ENCODE results near the gene IFNK. TPM values are rescaled to one million over a fixed set of nuclear protein-coding genes. Genes with fewer than 3 reads are reported as not detected.

Gene IFNK
- total RNA-seq, 2 donors from 2014 or later = not detected

DNA sequence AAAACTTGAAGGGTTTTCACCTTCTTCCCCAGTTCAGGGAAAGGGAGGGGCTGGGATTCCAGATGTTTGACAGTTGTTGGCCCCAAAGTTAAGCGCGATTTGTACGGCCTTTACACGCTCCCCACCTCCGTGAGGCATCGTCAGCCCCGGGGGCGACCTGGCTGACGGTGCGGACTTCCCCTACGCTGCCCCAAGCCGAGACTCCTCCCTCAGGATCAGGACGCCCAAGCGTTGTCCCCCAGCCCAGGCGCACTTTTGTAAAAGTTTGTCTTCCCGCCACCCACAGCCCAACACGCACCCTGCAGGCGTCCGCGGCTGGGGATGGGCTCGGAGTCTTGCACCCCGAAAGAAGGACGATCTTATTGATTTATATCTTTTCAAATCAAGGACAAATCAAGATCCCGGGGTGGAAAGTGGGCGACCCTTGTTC, 4.8 kb downstream of the IFNK start:
- ATAC-seq (ENCODE audit: insufficient number of reproducible peaks, low FRiP score, low read depth) (peak; percentile 61), DNase-seq (ENCODE audit: low spot score) (no peak)
- Histone ChIP-seq H3K4me1 (ENCODE audit: control insufficient read depth in 1 of 2, low read depth in 2 of 2) (peaks cover 14 to 36% of the 10 kb centered on the region in 2 donors), H3K4me3 (peak overlapping the region; percentile 85), H3K9me3 (no peaks in the 10 kb centered on the region), H3K27me3 (replicated peaks; ENCODE audit: insufficient read depth) (no peaks in the 10 kb centered on the region), H3K27ac (peak overlapping the region; percentile 90 to 91), H3K36me3 (no peaks in the 10 kb centered on the region)
- no peak for TF ChIP-seq CTCF (IDR thresholded peaks at IDR 0.05)

DNA sequence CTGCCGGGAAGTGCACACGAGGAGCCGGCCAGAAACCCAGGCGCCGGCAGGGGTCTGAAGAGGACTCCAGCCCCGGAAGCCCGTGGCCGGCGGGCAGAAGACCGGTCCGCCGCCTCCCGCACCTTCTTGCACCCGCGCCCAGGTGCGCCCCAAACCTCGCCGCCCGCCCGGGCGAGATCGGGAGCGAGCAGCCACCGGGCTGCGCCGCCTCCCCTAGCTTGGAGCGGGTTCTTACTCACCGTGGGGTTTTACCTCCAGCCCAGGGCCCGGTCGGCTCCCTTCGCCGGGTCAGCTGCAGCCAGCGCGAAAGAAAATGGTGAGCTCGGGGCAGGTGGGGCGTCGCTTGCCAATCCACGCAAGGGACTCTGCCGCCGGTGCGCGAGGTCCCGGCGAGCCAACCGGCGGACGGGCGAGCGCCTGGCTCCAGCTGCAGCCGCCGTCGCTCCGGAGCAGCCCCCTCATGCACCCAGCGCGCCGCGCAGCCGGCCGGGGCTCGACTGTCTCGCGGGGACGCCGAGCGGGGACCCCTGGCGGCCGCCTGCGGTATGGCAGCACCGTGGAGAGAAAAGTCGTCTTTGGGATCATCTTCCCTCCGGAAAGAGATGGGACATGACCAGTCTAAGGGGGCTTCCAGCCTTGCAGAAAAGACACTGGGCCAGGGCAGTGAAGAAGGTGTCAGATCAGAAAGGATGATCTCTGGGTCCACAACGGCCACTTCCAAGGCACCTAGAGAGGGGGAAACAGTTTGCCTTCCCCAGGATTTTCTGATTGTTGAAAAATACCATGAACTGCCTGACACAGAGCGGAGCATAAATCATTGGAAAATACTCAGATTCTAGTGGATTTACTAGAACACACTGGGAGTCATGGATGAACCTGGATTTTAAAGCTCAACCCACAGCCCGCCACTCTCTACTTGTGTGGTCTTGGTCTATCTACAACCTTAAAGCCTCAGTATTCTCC, 5.5 kb downstream of the IFNK start, which contains the start of gene MOB3B:
Gene MOB3B (minus strand): TSS at position 499 of the 963 bp plus-strand sequence. CDS start 74,264 bp downstream, outside the sequence.
- H3K36me3 ChIP-seq = no peaks in the 10 kb centered on the region
- peak within 1 kb of the TSS; percentile 90 to 91 for H3K27ac ChIP-seq
- H3K9me3 ChIP-seq = no peaks in the 10 kb centered on the region
- DNase-seq (ENCODE audit: low spot score) (peak; percentile 33), ATAC-seq (ENCODE audit: insufficient number of reproducible peaks, low FRiP score, low read depth) (peak; percentile 61)
- H3K4me3 ChIP-seq = peak within 1 kb of the TSS; percentile 85
- peaks cover 19 to 43% of the 10 kb centered on the region in 2 donors for H3K4me1 ChIP-seq (ENCODE audit: control insufficient read depth in 1 of 2, low read depth in 2 of 2)
- TF ChIP-seq CTCF (IDR thresholded peaks at IDR 0.05) = peak; percentile 96
- no peaks in the 10 kb centered on the region for H3K27me3 ChIP-seq (replicated peaks; ENCODE audit: insufficient read depth)

GRCh38 chr9:27530915-27531755, 7.0 kb downstream of the IFNK start:
- no peak for DNase-seq (ENCODE audit: low spot score)
- TF ChIP-seq CTCF (IDR thresholded peaks at IDR 0.05) = no peak
- Histone ChIP-seq H3K27ac (no peak overlapping the region), H3K4me1 (ENCODE audit: control insufficient read depth in 1 of 2, low read depth in 2 of 2) (peaks cover 28 to 55% of the 10 kb centered on the region in 2 donors), H3K27me3 (replicated peaks; ENCODE audit: insufficient read depth) (no peaks in the 10 kb centered on the region), H3K4me3 (no peak overlapping the region), H3K36me3 (no peaks in the 10 kb centered on the region), H3K9me3 (no peaks in the 10 kb centered on the region)
- no peak for ATAC-seq (ENCODE audit: insufficient number of reproducible peaks, low FRiP score, low read depth)

DNA sequence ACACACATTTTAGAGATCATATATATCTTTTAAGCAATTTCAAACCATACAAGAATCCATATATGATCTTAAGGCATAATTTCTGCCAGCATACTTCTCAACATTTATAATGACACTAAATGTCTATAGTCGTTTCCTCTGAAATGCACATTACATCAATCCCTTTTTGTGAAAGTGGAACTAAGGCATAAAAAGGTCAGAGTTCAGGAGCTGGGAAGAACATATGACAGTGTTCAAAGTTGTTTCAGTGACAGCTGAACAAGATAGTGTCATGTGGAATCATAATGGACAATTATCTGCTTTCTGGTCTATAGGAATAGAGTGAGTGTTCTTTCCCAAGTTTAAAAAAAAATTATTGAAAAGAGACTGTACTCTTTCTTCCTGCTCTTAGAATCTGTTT, 8.0 kb downstream of the IFNK start:
- no peak for ATAC-seq (ENCODE audit: insufficient number of reproducible peaks, low FRiP score, low read depth)
- no peak for TF ChIP-seq CTCF (IDR thresholded peaks at IDR 0.05)
- H3K4me3 ChIP-seq = no peak overlapping the region
- H3K36me3 ChIP-seq = no peaks in the 10 kb centered on the region
- DNase-seq (ENCODE audit: low spot score) = no peak
- H3K27me3 ChIP-seq (replicated peaks; ENCODE audit: insufficient read depth) = no peaks in the 10 kb centered on the region
- H3K9me3 ChIP-seq = no peaks in the 10 kb centered on the region
- H3K4me1 ChIP-seq (ENCODE audit: control insufficient read depth in 1 of 2, low read depth in 2 of 2) = peaks cover 26 to 55% of the 10 kb centered on the region in 2 donors
- H3K27ac ChIP-seq = no peak overlapping the region

- Histone ChIP-seq H3K27me3 (replicated peaks; ENCODE audit: insufficient read depth) (no peaks in the 10 kb centered on the region), H3K4me1 (ENCODE audit: control insufficient read depth in 1 of 2, low read depth in 2 of 2) (peaks cover 26 to 52% of the 10 kb centered on the region in 2 donors), H3K4me3 (no peak overlapping the region), H3K9me3 (no peaks in the 10 kb centered on the region), H3K27ac (no peak overlapping the region), H3K36me3 (no peaks in the 10 kb centered on the region)
- ATAC-seq (ENCODE audit: insufficient number of reproducible peaks, low FRiP score, low read depth) = no peak
- DNase-seq (ENCODE audit: low spot score) = no peak
- no peak for TF ChIP-seq CTCF (IDR thresholded peaks at IDR 0.05)
Observed at GRCh38 chr9:27533311-27533710, 9.2 kb downstream of the IFNK start.
